Heart right ventricle (tissue), 16 donors: ENCODE measurements around the gene SNX4. TPM values are rescaled to one million over a fixed set of nuclear protein-coding genes. Genes with fewer than 3 reads are reported as not detected.
A peak's percentile ranks its signal among the peaks of the same experiment; 100 is the strongest.

Experiments
- ATAC-seq, 8 donors: fragments of 200-7000 bp; cut with Tn5 transposase; one replicate each; pipeline ENCODE4 v1.9.1; 2020; ENCODE audit warnings: mild to moderate bottlenecking in 8 of 8, moderate library complexity in 8 of 8, moderate number of reproducible peaks in 1 of 8
- DNase-seq, 2 donors: peaks; one replicate each; pipeline ENCODE4 v3.0.0-alpha.2; 2020
- H3K27ac ChIP-seq, 10 donors: fragments of 200-600 bp; sonication (generic) in 2 of 10; one replicate each; pipeline versions ENCODE4 v1.5.0 to v1.8.0; 2020 to 2022; ENCODE audit warnings: mild to moderate bottlenecking in 3 of 10
- H3K27me3 ChIP-seq, 7 donors: fragments of 200-600 bp; one replicate each; pipeline ENCODE4 v1.8.0; 2021 to 2022; ENCODE audit warnings: mild to moderate bottlenecking in 2 of 7
- H3K36me3 ChIP-seq, 9 donors: fragments of 200-600 bp; sonication (generic) in 1 of 9; one replicate each; pipeline versions ENCODE4 v1.5.0 to v1.8.0; 2020 to 2022; ENCODE audit warnings: mild to moderate bottlenecking in 2 of 9
- H3K4me1 ChIP-seq, 9 donors: fragments of 200-600 bp; sonication (generic) in 1 of 9; one replicate each; pipeline versions ENCODE4 v1.5.0 to v1.8.0; 2020 to 2022; ENCODE audit warnings: mild to moderate bottlenecking in 4 of 9
- H3K4me3 ChIP-seq, 10 donors: fragments of 200-600 bp; sonication (generic) in 2 of 10; one replicate each; pipeline versions ENCODE4 v1.5.0 to v1.8.0; 2020 to 2022; ENCODE audit warnings: mild to moderate bottlenecking in 7 of 10, moderate library complexity in 2 of 10
- H3K9me3 ChIP-seq, 11 donors: fragments of 200-600 bp in 10 of 11; sonication (generic) in 2 of 11; one replicate each; pipeline versions ENCODE4 v1.5.0 to v1.8.0; 2013 to 2022; ENCODE audit warnings: mild to moderate bottlenecking in 2 of 11, control low read depth in 1 of 11, moderate library complexity in 1 of 11
- CTCF ChIP-seq, 9 donors: fragments of 200-600 bp; sonication (generic) in 2 of 9; IDR thresholded peaks; one replicate each; pipeline versions ENCODE4 v1.5.0 to v1.8.0; 2021 to 2022; ENCODE audit warnings: antibody characterized with exemption in 9 of 9, mild to moderate bottlenecking in 5 of 9, moderate library complexity in 1 of 9
- WGBS, 2 donors: extraction: QIAGEN DNeasy Blood & Tissue Kit; methylation state at CpG; one replicate each; pipeline ENCODE4 v1.1.7; 2013; ENCODE audit warnings: inconsistent platforms in 1 of 2; 5-methylcytosine and 5-hydroxymethylcytosine counted together
- intact Hi-C, 10 donors: fragments of 100-400 bp; cut with DNase I; formaldehyde crosslinking; loops; one replicate each; pipeline versions ENCODE4 v1.11.1 to v1.14.2; 2022
- polyA plus RNA-seq, 2 donors: library from polyadenylated mRNA; stranded (reverse); fragments of 200-250 nt; gene quantifications; one replicate each; pipeline ENCODE4 v1.2.3, GENCODE V29; 2013
- total RNA-seq, 10 donors: library from RNA; stranded (reverse); fragmentation: NEBNext Ultra II Directional in 3 of 10; extraction: Animal tissue kit (Norgen Biotek cat#: 25700) in 3 of 10; gene quantifications; one replicate each; pipeline versions ENCODE4 v1.2.1 to v1.2.4, GENCODE V29; 2021 to 2023
- donor health status: Arrhythmogenic right ventricular cardiomyopathy.
- donor health status: ischemic (EF 13 %, LVEDD 7.1; RV severe dilation, severe dysfunction).
- donor health status: healthy with polysubstance abuse.
- donor health status: DM: no; HTN: yes; CAD: no.
- donor health status: DM: no; HTN: no; CAD: no.
- donor health status: ischemic (EF 25% LVEDD 6.9; RV normal size, moderate dysfunction).
- donor health status: ischemic (EF 25% LVEDD 5.7; RV mildly dilated, moderate dysfunction).
- donor health status: healthy.
- donor health status: DM: yes; HTN: yes; CAD: no.
- donor health status: Ischemic cardiomyopathy.
- donor health status: ischemic (EF 35%, LVEDD 5.7; RV mildly dilated, moderate dysfunction).
- donor health status: nonischemic (EF 11% LVEDD 7.7; RV severe dilation, severe dysfunction).
- donor health status: DM: yes; HTN: yes; CAD: no.
- donor health status: PGD.
- donor health status: ischemic (EF 29% LVEDD 5.4; RV normal size, mild dysfunction).
- donor health status: nonischemic (EF 23%, LVEDD 6.1; RV moderate dilation, normal function).

Gene SNX4
- total and polyA plus RNA-seq, 12 donors: 15.4 to 25.1 (median 18.8) TPM

DNA sequence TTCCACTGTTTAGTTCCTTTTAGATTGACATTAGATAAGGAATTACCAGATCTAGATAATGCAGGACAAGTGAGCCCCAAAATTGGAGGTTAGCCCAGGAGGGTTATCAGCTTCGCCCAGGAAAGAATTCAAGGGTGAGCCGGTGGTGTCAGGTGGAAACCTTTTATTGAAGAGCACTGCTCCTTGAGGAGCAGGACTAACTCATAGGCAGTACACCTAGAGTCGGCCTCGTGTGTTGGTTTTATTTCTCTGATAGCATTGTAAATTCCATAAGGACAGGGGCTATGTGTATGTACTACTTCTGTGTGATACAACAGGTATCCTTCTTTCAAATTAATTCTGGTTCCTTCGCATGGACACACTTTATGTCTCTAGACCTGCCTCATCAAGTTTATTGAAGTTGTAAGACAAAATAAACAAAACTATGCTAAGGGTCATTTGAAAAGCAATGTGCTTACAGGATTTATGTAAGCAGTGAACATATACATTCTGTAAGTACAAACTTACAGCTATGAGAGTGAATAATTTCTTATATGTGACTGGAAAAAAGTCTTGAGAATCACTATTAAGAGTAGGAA, 57.2 kb downstream of the SNX4 start:
- Histone ChIP-seq H3K9me3 (no peaks in the 10 kb centered on the region), H3K4me3 (no peak overlapping the region), H3K27me3 (no peaks in the 10 kb centered on the region), H3K4me1 (peaks cover 0 to 12% (median 5%) of the 10 kb centered on the region in 9 donors), H3K36me3 (peaks cover 0 to 97% (median 31%) of the 10 kb centered on the region in 9 donors), H3K27ac (no peak overlapping the region)
- WGBS, 2 donors: 67 to 87% methylated on average over 5 of the region's 5 CpGs
- intact Hi-C loops: no loop called here
- no peak for TF ChIP-seq CTCF (IDR thresholded peaks at IDR 0.05)
- DNase-seq: no peak
- ATAC-seq: no peak

DNA sequence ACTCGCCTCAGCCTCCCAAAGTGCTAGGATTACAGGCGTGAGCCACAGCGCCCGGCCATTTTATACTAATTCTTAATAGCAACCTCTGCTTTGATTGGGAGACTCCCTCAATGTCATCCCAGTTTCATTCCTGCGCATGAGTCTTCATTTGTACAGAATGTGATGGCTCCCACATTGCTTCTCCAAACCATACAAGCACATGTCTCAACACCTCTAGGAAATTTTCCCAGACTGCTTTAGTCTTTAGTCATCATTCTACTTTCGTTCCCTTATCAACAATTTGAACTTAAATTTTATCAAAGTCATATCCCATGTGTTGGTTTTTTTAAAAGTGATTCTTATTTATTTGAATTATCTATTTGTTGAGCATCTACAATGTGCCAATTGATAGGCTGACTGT, 58.1 kb downstream of the SNX4 start:
- Histone ChIP-seq H3K4me3 (no peak overlapping the region), H3K9me3 (no peaks in the 10 kb centered on the region), H3K27ac (no peak overlapping the region), H3K36me3 (peaks cover 0 to 97% (median 26%) of the 10 kb centered on the region in 9 donors), H3K4me1 (peaks cover 0 to 12% (median 5%) of the 10 kb centered on the region in 9 donors), H3K27me3 (no peaks in the 10 kb centered on the region)
- TF ChIP-seq CTCF (IDR thresholded peaks at IDR 0.05): no peak
- 94 to 96% methylated on average over 6 of the region's 6 CpGs for WGBS, 2 donors
- DNase-seq (no peak), ATAC-seq (no peak)
- intact Hi-C loops: no loop called here

DNA sequence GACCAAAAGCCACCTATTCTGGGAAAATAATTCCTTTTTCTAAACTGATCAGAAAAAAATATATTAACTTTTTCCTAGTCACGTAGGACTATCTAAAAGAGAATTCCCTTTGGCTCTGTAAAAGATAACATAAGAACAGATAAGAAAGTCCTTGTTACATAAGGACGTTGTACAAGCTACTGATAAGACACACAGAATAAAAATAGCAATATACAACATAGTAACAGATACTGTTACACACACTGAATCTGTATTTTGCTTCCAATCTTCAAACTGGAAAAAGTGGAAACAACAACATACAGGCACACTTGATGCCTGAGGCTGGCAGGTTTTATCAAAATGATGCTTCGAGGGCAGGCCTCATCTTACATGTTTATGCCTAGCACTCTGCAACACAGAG, 59.8 kb downstream of the SNX4 start:
- H3K27ac ChIP-seq: peak overlapping the region in 1 of 10 donors; percentile 21
- peaks cover 0 to 97% (median 30%) of the 10 kb centered on the region in 9 donors for H3K36me3 ChIP-seq
- no peaks in the 10 kb centered on the region for H3K9me3 ChIP-seq
- ATAC-seq (peak in 3 of 8 donors; percentile 42 to 75 (median 70)), DNase-seq (no peak)
- peaks cover 0 to 12% (median 5%) of the 10 kb centered on the region in 9 donors for H3K4me1 ChIP-seq
- H3K27me3 ChIP-seq: no peaks in the 10 kb centered on the region
- no peak for TF ChIP-seq CTCF (IDR thresholded peaks at IDR 0.05)
- 29 to 41% methylated on average over 3 of the region's 3 CpGs for WGBS, 2 donors
- H3K4me3 ChIP-seq: no peak overlapping the region
- intact Hi-C loops: no loop called here

- peaks cover 0 to 4% (median 0%) of the 10 kb centered on the region in 9 donors for H3K4me1 ChIP-seq
- H3K4me3 ChIP-seq: no peak overlapping the region
- WGBS, 2 donors: 93 to 97% methylated on average over 1 of the region's 1 CpG
- intact Hi-C loops: no loop called here
- H3K9me3 ChIP-seq: peaks cover 0 to 26% (median 16%) of the 10 kb centered on the region in 11 donors
- no peak overlapping the region for H3K27ac ChIP-seq
- peaks cover 0 to 69% (median 33%) of the 10 kb centered on the region in 9 donors for H3K36me3 ChIP-seq
- no peak for TF ChIP-seq CTCF (IDR thresholded peaks at IDR 0.05)
- H3K27me3 ChIP-seq: no peaks in the 10 kb centered on the region
- ATAC-seq (no peak), DNase-seq (no peak)
These were observed 76.1 kb downstream of the SNX4 start for GRCh38 chr3:125443923-125444322.
